HCT116 (cell line): ENCODE data around the gene HK2. TPM values are rescaled to one million over a fixed set of nuclear protein-coding genes. Genes with fewer than 3 reads are reported as not detected.

ENCODE experiments used
- ATAC-seq: fragments of 200-7000 bp; cut with Tn5 transposase; 2 replicates; pipeline ENCODE4 v1.9.1; 2020; ENCODE audit warnings: mild to moderate bottlenecking, moderate library complexity
- BruUV-seq: library from RNA; stranded (reverse); fragments of 400-500 nt; replicated peaks from 2 replicates; lab custom pipeline; 2021; lab: Mats Ljungman, UMichigan
- CTCF ChIA-PET: fragments of 300-600 bp; sonication (Branson Sonifier 250); formaldehyde crosslinking; loops from one replicate; lab custom pipeline; 2021; ENCODE audit warnings: antibody characterized with exemption; lab: Charles Lee
- POLR2A ChIA-PET: fragments of 300-600, 350-600 bp; sonication (Branson Sonifier 250); formaldehyde crosslinking; loops from one replicate; lab custom pipeline; 2021; ENCODE audit warnings: antibody characterized with exemption; lab: Charles Lee
- RAD21 ChIA-PET, 2 experiments: fragments of 300-600 bp; sonication (Branson Sonifier 250); formaldehyde crosslinking; loops; one replicate each; lab custom pipeline; 2023; ENCODE audit warnings: low total read pairs in 2 of 2; ENCODE audit not compliant: uncharacterized antibody in 2 of 2, unreplicated experiment in 2 of 2, low non-redundant PET in 1 of 2; lab: Charles Lee
- DNase-seq: peaks from one replicate; pipeline ENCODE4 v3.0.0-alpha.2; 2010; ENCODE audit warnings: low read depth, low spot score
- H2AFZ ChIP-seq: fragments of 200-600 bp; shearing (Covaris generic), sonication (generic); 2 replicates; pipeline ENCODE4 v1.6.1; 2017; ENCODE audit warnings: low read depth, mixed run types, mixed read lengths, antibody characterized with exemption, low read length; ENCODE audit not compliant: poor library complexity, severe bottlenecking
- H3K27ac ChIP-seq: 2 replicates; pipeline ENCODE4 v1.5.1; 2012; ENCODE audit warnings: low read depth, low read length
- H3K27me3 ChIP-seq: fragments of 200-600 bp; sonication (generic); 2 replicates; pipeline ENCODE4 v1.6.1; 2016; ENCODE audit warnings: mixed run types, low read length, mixed read lengths; ENCODE audit not compliant: insufficient read depth
- H3K36me3 ChIP-seq, 2 experiments: fragments of 200-500 bp in 1 of 2; fragments of 200-600 bp in 1 of 2; sonication (Bioruptor generic) in 1 of 2; sonication (generic) in 1 of 2; 2 replicates each; pipeline versions ENCODE4 v1.5.1 to v1.6.1; 2014 to 2016; ENCODE audit warnings: low read length in 2 of 2, inconsistent platforms in 1 of 2, mixed read lengths in 1 of 2, mixed run types in 1 of 2; ENCODE audit not compliant: insufficient read depth in 2 of 2, control insufficient read depth in 1 of 2
- H3K4me1 ChIP-seq, 2 experiments: fragments of 200-600 bp in 1 of 2; sonication (generic) in 1 of 2; 2 replicates each; pipeline versions ENCODE4 v1.5.1 to v1.6.1; 2012 to 2017; ENCODE audit warnings: low read length in 2 of 2, inconsistent platforms in 1 of 2, mild to moderate bottlenecking in 1 of 2, mixed read lengths in 1 of 2, mixed run types in 1 of 2, moderate library complexity in 1 of 2; ENCODE audit not compliant: insufficient read depth in 2 of 2, control insufficient read depth in 1 of 2
- H3K4me2 ChIP-seq: fragments of 200-600 bp; sonication (generic); 2 replicates; pipeline ENCODE4 v1.6.1; 2017; ENCODE audit warnings: mixed run types, low read length, mixed read lengths
- H3K4me3 ChIP-seq, 2 experiments: fragments of 200-600 bp in 1 of 2; sonication (generic) in 1 of 2; replicated peaks in 1 of 2; 2 replicates each; pipeline ENCODE4 v1.5.1; 2011 to 2016; ENCODE audit warnings: low read length in 2 of 2, control low read depth in 1 of 2, low read depth in 1 of 2, mild to moderate bottlenecking in 1 of 2, mixed read lengths in 1 of 2, mixed run types in 1 of 2
- H3K79me2 ChIP-seq: fragments of 200-600 bp; sonication (generic); 2 replicates; pipeline ENCODE4 v1.6.1; 2017; ENCODE audit warnings: mild to moderate bottlenecking, mixed run types, low read length, moderate library complexity, mixed read lengths; ENCODE audit not compliant: insufficient read depth
- H3K9ac ChIP-seq: fragments of 200-600 bp; sonication (generic); 2 replicates; pipeline ENCODE4 v1.6.1; 2016; ENCODE audit warnings: low read length, mixed read lengths
- H3K9me2 ChIP-seq: fragments of 200-600 bp; sonication (generic), shearing (Covaris generic); 2 replicates; pipeline ENCODE4 v1.6.1; 2017; ENCODE audit warnings: mixed run types, mild to moderate bottlenecking, moderate library complexity; ENCODE audit not compliant: insufficient read depth
- H3K9me3 ChIP-seq, 2 experiments: fragments of 200-500 bp in 1 of 2; fragments of 200-600 bp in 1 of 2; sonication (Bioruptor generic) in 1 of 2; sonication (generic) in 1 of 2; 2 replicates each; pipeline ENCODE4 v1.6.1; 2014 to 2017; ENCODE audit warnings: low read length in 2 of 2, mixed read lengths in 2 of 2, inconsistent platforms in 1 of 2, low read depth in 1 of 2, mild to moderate bottlenecking in 1 of 2, mixed run types in 1 of 2, moderate library complexity in 1 of 2; ENCODE audit not compliant: control insufficient read depth in 1 of 2, insufficient read depth in 1 of 2
- H4K20me1 ChIP-seq: fragments of 200-600 bp; sonication (generic), shearing (Covaris generic); 2 replicates; pipeline ENCODE4 v1.6.1; 2017; ENCODE audit warnings: mixed run types, mild to moderate bottlenecking, moderate library complexity; ENCODE audit not compliant: insufficient read depth
- ATF3 ChIP-seq: IDR thresholded peaks from 2 replicates; pipeline ENCODE4 v1.6.1; 2012
- CEBPB ChIP-seq: IDR thresholded peaks from 2 replicates; pipeline ENCODE4 v1.6.1; 2012; ENCODE audit warnings: low read depth
- CTCF ChIP-seq, 3 experiments: fragments of 200-600 bp in 1 of 3; sonication (generic) in 1 of 3; IDR thresholded peaks in 2 of 3; conservative IDR thresholded peaks in 1 of 3; 2 replicates each; pipeline ENCODE4 v1.5.1; 2012 to 2017; ENCODE audit warnings: low read depth in 2 of 3, low read length in 2 of 3, antibody characterized with exemption in 1 of 3, borderline replicate concordance in 1 of 3, control low read depth in 1 of 3, mild to moderate bottlenecking in 1 of 3, mixed read lengths in 1 of 3, mixed run types in 1 of 3, moderate library complexity in 1 of 3; ENCODE audit not compliant: insufficient read depth in 1 of 3
- EGR1 ChIP-seq: IDR thresholded peaks from 2 replicates; pipeline ENCODE4 v1.6.1; 2012; ENCODE audit warnings: low read depth
- ELF1 ChIP-seq: IDR thresholded peaks from 2 replicates; pipeline ENCODE4 v1.6.1; 2012; ENCODE audit warnings: low read depth, borderline replicate concordance
- EZH2 ChIP-seq: fragments of 200-600 bp; sonication (generic); IDR thresholded peaks from 2 replicates; pipeline ENCODE4 v1.6.1; 2017; ENCODE audit warnings: antibody characterized with exemption, mixed run types
- EZH2phosphoT487 ChIP-seq: fragments of 200-600 bp; IDR thresholded peaks from 2 replicates; pipeline ENCODE4 v1.6.1; 2018; ENCODE audit warnings: antibody characterized with exemption, borderline replicate concordance
- FOSL1 ChIP-seq: IDR thresholded peaks from 2 replicates; pipeline ENCODE4 v1.6.1; 2012; ENCODE audit warnings: low read depth
- MAX ChIP-seq: IDR thresholded peaks from 2 replicates; pipeline ENCODE4 v1.6.1; 2012
- POLR2A ChIP-seq: IDR thresholded peaks from 2 replicates; pipeline ENCODE4 v1.7.0; 2011; ENCODE audit warnings: borderline replicate concordance; ENCODE audit not compliant: insufficient read depth, insufficient read length; ENCODE audit errors: extremely low read depth
- POLR2AphosphoS5 ChIP-seq: IDR thresholded peaks from 2 replicates; pipeline ENCODE4 v1.6.1; 2011; ENCODE audit warnings: mild to moderate bottlenecking, low read depth, low read length, moderate library complexity
- REST ChIP-seq: IDR thresholded peaks from 2 replicates; pipeline ENCODE4 v1.6.1; 2012; ENCODE audit warnings: low read depth
- SRF ChIP-seq: IDR thresholded peaks from 2 replicates; pipeline ENCODE4 v1.6.1; 2012; ENCODE audit warnings: low read depth
- TCF7L2 ChIP-seq: IDR thresholded peaks from 2 replicates; pipeline ENCODE4 v1.7.0; 2011; ENCODE audit warnings: borderline replicate concordance, inconsistent platforms; ENCODE audit not compliant: insufficient read depth, insufficient read length; ENCODE audit errors: extremely low read depth
- YY1 ChIP-seq: IDR thresholded peaks from 2 replicates; pipeline ENCODE4 v1.6.1; 2011; ENCODE audit warnings: low read length, low read depth, moderate library complexity, mild to moderate bottlenecking; ENCODE audit not compliant: insufficient replicate concordance; ENCODE audit errors: extremely low read depth
- ZBTB33 ChIP-seq: IDR thresholded peaks from 2 replicates; pipeline ENCODE4 v1.6.1; 2011; ENCODE audit warnings: mild to moderate bottlenecking, low read length, moderate library complexity; ENCODE audit not compliant: insufficient replicate concordance; ENCODE audit errors: extremely low read depth
- ZNF274 ChIP-seq: fragments of 200-500 bp; sonication (Bioruptor generic); IDR thresholded peaks from 2 replicates; pipeline ENCODE4 v1.6.1; 2014; ENCODE audit warnings: mild to moderate bottlenecking, low read depth, low read length, inconsistent platforms
- intact Hi-C: fragments of 100-400 bp; cut with micrococcal nuclease; formaldehyde crosslinking; loops from 2 replicates; pipeline ENCODE4 v1.10.0; 2022
- total RNA-seq: library from RNA; stranded (reverse); gene quantifications from one replicate; pipeline ENCODE4 v1.2.1, GENCODE V29; 2021; ENCODE audit not compliant: unreplicated experiment

Gene HK2
- total RNA-seq, 1 experiment from 2014 or later, result 42.5 TPM

- no peaks in the 10 kb centered on the region for H4K20me1 ChIP-seq
- H3K9me3 ChIP-seq, result no peaks in the 10 kb centered on the region
- no peak overlapping the region for H3K9ac ChIP-seq
- DNase-seq (no peak), ATAC-seq (no peak)
- no peaks in the 10 kb centered on the region for H3K79me2 ChIP-seq
- RAD21 ChIA-PET, result no interaction called here
- H3K4me2 ChIP-seq, result no peak overlapping the region
- H3K9me2 ChIP-seq, result no peaks in the 10 kb centered on the region
- no peak overlapping the region for H3K27ac ChIP-seq
- no TSS peak for BruUV-seq
- CTCF ChIA-PET, result no interaction called here
- no peak for TF ChIP-seq EZH2phosphoT487
- TF ChIP-seq ELF1, result no peak
- no peak for TF ChIP-seq YY1
- no peak for TF ChIP-seq CEBPB
- TF ChIP-seq POLR2AphosphoS5, result no peak
- TF ChIP-seq ZNF274, result no peak
- no peak for TF ChIP-seq CTCF (IDR thresholded peaks at IDR 0.05 in 2 of 3, conservative IDR thresholded peaks at IDR 0.05 in 1 of 3; ENCODE audit: borderline replicate concordance in 1 of 3, insufficient read depth in 1 of 3, low read depth in 2 of 3, low read length in 2 of 3)
- TF ChIP-seq REST, result no peak
- no peak for TF ChIP-seq MAX
- TF ChIP-seq ZBTB33, result no peak
- no peak for TF ChIP-seq SRF
- TF ChIP-seq TCF7L2, result no peak
- no peak for TF ChIP-seq POLR2A
- no peak for TF ChIP-seq FOSL1
- TF ChIP-seq ATF3, result no peak
- no peak for TF ChIP-seq EGR1
- no peak for TF ChIP-seq EZH2
- no peak overlapping the region for H3K4me3 ChIP-seq
- no peaks in the 10 kb centered on the region for H3K27me3 ChIP-seq
- intact Hi-C loops, result no loop called here
- H2AFZ ChIP-seq, result no peak overlapping the region
- H3K36me3 ChIP-seq, result peaks cover 52 to 78% of the 10 kb centered on the region in 2 experiments
- POLR2A ChIA-PET, result no interaction called here
- no peaks in the 10 kb centered on the region for H3K4me1 ChIP-seq
Observed at GRCh38 chr2:74886811-74887210, 52.9 kb downstream of the HK2 start.
